ENCODE results near the gene PRDM15.
A peak's percentile ranks its signal among the peaks of the same experiment; 100 is the strongest.

Gene PRDM15

GRCh38 chr21:41879190-41879998, at the start of gene PRDM15:
Gene PRDM15 (minus strand): TSS chr21:41879344. CDS start chr21:41860363, 18,981 bp downstream.
- DNase-seq (ENCODE audit: low spot score) = peak; percentile 91

- no peak for DNase-seq (ENCODE audit: low spot score)
Observed at GRCh38 chr21:41928621-41929220, 49.6 kb upstream of the PRDM15 start.

DNA sequence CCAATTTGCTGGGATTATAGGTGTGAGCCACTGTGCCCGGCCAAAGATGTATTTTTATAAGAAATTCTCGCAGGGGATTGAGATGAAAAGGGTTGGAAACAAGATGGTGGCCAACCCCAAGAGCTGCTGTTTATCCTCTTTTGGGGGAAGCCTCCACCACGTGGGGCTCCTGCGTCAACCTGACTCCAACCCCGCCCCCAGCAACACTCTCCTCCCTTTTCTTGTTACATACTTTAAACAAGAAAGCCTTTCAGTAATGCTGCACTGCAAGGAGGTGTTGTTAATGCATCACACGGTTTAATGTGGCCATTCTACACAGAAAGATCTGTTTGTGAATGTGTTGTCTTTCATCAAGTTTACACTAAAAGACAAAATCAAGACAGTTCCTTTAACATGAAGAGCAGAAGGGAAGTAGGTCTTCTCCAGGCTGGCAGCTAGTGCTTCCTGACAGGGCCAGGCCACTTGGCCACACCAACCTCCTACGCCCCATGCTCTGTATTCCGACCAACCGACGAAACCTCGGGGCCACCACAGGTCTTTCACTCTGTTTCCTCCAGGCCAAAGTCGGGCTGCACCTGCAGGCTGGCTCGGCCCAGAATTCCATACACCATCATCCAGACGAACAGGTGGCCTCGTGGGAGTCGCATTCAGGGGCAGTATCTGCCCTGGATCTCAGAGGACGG, 48.7 kb upstream of the PRDM15 start:
- DNase-seq (ENCODE audit: low spot score) = no peak

DNA sequence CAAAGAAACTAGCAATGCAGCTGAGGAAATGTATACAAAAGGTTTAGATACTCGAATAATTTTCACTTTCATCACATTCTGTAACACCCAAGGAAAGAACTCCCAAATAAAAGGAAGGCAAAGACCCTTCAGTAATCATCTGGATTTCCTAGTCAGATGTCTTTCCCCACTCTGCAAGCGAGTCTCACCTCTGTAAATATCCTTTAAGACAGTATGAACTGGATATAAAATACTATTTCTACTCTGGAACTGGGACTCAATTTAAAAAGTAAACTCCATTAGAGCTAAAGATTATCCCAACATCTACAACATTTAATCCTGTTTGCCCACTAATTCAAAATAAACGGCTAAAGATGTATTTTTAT, 47.6 kb upstream of the PRDM15 start:
- DNase-seq (ENCODE audit: low spot score) = no peak

DNA sequence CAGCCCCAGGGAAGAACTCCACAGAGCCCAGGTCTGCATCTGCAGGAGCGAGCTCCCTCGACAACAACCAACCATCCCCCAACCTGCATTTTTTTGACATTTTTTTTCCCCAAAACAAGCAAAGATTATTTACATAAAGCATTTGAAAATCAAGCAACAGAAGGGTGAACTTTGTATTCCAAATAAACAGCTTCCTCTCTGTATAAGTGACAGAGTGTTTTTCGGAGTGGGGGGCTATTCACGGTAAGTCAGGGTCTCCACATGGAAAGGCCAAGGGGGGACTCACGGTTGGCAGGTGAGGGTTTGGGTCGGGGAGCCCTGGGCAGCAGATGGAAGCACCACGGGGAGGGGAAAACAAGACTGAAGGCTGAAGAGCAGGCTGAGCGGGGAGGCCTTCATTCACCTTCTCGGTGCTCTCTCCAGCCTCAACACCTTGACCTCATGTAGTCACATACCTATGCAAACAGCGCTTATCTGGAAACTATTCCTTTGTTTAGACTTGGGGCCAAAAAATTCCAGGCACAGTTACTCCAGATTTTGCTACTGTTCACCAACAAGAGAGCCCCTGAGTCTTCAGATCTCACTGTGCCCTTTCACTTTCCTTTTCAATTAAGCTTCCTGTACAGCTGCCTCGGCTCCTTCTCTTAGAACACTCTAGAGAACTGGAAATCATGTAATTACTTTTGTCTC, 47.1 kb upstream of the PRDM15 start:
- no peak for DNase-seq (ENCODE audit: low spot score)

DNA sequence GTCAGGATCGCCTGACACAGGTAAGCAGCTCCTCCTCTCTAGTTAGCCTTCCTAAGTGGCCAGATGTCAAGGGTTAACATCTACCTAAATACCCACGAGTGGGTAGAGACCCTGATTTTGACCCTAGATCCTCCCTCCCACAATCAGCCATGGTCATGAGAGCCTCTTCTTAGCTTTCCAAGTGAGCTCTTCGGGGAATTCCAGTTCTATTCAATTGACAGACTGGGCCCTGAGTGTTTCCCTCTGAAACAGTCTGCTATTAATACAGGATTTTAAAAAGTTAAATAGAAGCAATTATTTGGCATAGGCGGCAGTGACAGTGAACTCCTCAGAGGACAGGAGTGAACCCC, 46.6 kb upstream of the PRDM15 start:
- DNase-seq (ENCODE audit: low spot score) = no peak

DNA sequence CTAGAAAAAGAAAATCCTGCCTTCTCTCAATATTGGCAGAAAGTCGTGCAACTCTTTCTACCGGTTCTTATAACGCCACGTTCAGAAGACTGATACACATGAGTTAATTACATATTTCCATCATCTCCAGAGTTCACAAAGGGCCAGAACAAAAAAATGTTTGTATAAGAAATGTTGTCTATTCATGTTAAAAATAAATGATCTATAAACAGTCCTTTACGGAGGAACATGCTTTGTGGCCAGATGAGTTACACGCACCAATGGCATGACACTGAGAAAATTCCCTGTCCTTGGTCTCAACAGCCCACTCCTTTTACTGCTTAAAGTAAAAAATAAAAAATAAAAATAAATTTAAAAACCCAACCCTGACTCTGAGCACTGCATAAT, 45.2 kb upstream of the PRDM15 start:
- no peak for DNase-seq (ENCODE audit: low spot score)

GRCh38 chr21:41923631-41924367, 44.7 kb upstream of the PRDM15 start:
- DNase-seq (ENCODE audit: low spot score) = no peak

DNA sequence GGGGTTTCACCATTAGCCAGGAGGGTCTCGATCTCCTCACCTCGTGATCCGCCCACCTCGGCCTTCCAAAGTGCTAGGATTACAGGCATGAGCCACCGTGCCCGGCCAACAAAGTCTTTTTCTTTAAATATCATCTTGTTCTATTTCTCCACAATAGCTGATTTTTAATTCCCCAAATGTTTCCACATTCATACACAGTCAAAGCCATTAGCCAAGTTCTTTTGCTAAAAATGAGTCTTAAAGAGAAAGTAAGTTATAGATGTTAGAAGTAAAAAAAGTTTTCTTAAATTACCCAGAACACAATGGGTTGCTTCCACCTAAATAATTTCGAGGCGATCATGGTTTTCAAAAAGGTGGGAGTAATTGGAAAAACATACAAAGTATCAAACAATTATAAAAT, 44.0 kb upstream of the PRDM15 start:
- DNase-seq (ENCODE audit: low spot score) = no peak

- no peak for DNase-seq (ENCODE audit: low spot score)
Observed at GRCh38 chr21:41921021-41921420, 41.9 kb upstream of the PRDM15 start.

- no peak for DNase-seq (ENCODE audit: low spot score)
Observed at GRCh38 chr21:41920476-41920875, 41.3 kb upstream of the PRDM15 start.

GRCh38 chr21:41919666-41920398, 40.7 kb upstream of the PRDM15 start:
- no peak for DNase-seq (ENCODE audit: low spot score)

GRCh38 chr21:41918561-41919358, 39.6 kb upstream of the PRDM15 start:
- DNase-seq (ENCODE audit: low spot score) = no peak

GRCh38 chr21:41917531-41917930, 38.4 kb upstream of the PRDM15 start:
- DNase-seq (ENCODE audit: low spot score) = no peak

DNA sequence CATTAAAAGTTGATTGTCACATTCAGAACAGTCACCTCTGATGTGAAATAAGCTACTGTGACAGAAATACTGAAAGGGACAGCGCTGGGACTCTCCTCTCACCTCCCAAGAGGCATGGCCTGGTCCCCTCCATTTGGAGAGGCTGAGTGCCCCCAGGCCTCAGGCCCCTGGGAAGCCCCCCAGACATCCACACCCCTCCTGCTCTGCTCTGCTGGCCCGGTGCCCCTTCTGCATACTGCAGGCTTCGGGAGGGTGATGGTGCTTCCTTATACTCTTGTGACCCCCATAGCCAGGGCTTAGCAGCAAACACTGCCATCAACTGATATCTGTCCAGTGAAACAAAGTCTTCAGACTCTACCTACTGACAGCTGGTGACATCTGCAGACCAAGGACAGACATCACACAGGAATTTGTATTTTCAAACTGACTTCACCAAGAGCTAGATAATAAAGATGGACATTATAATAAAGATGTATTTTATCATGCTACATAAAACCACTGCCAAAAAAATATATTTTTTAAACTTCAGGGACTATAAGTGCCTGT, 37.8 kb upstream of the PRDM15 start:
- DNase-seq (ENCODE audit: low spot score) = no peak

- no peak for DNase-seq (ENCODE audit: low spot score)
Observed at GRCh38 chr21:41914965-41915364, 35.8 kb upstream of the PRDM15 start.

DNA sequence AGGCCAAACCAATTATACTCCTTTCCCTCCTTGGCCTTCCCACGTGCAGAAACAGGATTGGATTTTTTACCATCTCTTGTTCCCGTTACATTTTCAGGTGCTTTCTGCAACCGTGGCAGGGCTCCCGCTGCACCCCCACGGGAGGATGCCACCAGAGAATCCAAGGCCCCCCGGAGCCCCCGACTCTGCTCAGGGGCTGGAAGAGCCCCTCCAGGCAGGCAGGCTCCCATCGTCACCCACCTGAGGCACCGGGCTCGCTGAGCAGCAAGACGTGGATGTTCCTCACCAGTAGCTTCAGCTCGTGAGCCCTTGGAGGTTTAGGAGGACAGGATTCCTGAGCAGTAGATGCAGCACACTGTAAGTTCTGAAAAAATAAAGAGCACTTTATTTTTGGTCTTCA, 35.2 kb upstream of the PRDM15 start:
- no peak for DNase-seq (ENCODE audit: low spot score)

- no peak for DNase-seq (ENCODE audit: low spot score)
Observed at GRCh38 chr21:41913230-41913629, 34.1 kb upstream of the PRDM15 start.

GRCh38 chr21:41908829-41909228, 29.7 kb upstream of the PRDM15 start:
- no peak for DNase-seq (ENCODE audit: low spot score)

Data from left forelimb (tissue), 1 donor.